ENCODE data around the gene GRID1. TPM values are rescaled to one million over a fixed set of nuclear protein-coding genes. Genes with fewer than 3 reads are reported as not detected.

The GRID1 gene
- polyA plus RNA-seq, 1 donor (not counting 4 experiments of a cell fraction or from before 2014, with no cell fraction given), result 0.01 TPM

GRCh38 chr10:85861513-85862197, 504.9 kb downstream of the GRID1 start:
- Histone ChIP-seq H3K9ac (ENCODE audit: control insufficient read depth, extremely low read depth, insufficient read depth, low read length) (no peak overlapping the region), H3K9me1 (ENCODE audit: control insufficient read depth, extremely low read depth, insufficient read depth, low read length) (no peaks in the 10 kb centered on the region), H3K9me3 (ENCODE audit: control insufficient read depth, low read depth, low read length) (no peaks in the 10 kb centered on the region), H3K79me2 (ENCODE audit: control insufficient read depth, insufficient read depth, low read length) (no peaks in the 10 kb centered on the region), H3K4me3 (ENCODE audit: control insufficient read depth in 2 of 3, extremely low read depth in 1 of 3, insufficient read depth in 2 of 3, low read depth in 1 of 3, low read length in 3 of 3) (no peak overlapping the region), H3K4me2 (ENCODE audit: control insufficient read depth, extremely low read depth, insufficient read depth, low read depth, low read length) (no peak overlapping the region), H2AFZ (ENCODE audit: control insufficient read depth, low read length) (no peak overlapping the region), H3K27ac (ENCODE audit: control insufficient read depth, insufficient read depth, low read length) (no peak overlapping the region), H3K27me3 (ENCODE audit: control insufficient read depth, extremely low read depth, insufficient read depth, low read length) (no peaks in the 10 kb centered on the region), H3K4me1 (ENCODE audit: control insufficient read depth, extremely low read depth, insufficient read depth, low read length) (no peaks in the 10 kb centered on the region), H3K36me3 (ENCODE audit: control insufficient read depth in 2 of 2, extremely low read depth in 1 of 2, insufficient read depth in 2 of 2, low read length in 2 of 2) (no peaks in the 10 kb centered on the region), H4K20me1 (ENCODE audit: control insufficient read depth, extremely low read depth, insufficient read depth, low read length) (no peaks in the 10 kb centered on the region)
- no peak for FAIRE-seq
- TF ChIP-seq CTCF (optimal IDR thresholded peaks at IDR 0.05 in 1 of 3, IDR thresholded peaks at IDR 0.05 in 1 of 3, conservative IDR thresholded peaks at IDR 0.05 in 1 of 3; ENCODE audit: extremely low read depth in 1 of 3, insufficient read depth in 2 of 3, low read length in 3 of 3), result no peak
- TF ChIP-seq EZH2 (IDR thresholded peaks at IDR 0.05; ENCODE audit: low read length), result no peak
- DNase-seq (ENCODE audit: low read depth, low spot score), result no peak
- dilution Hi-C loops (cut with MboI; ENCODE audit: extremely low pct_ligation_motif_present, low sequenced_read_pairs), result no loop called here

- Histone ChIP-seq H4K20me1 (ENCODE audit: control insufficient read depth, extremely low read depth, insufficient read depth, low read length) (no peaks in the 10 kb centered on the region), H3K4me1 (ENCODE audit: control insufficient read depth, extremely low read depth, insufficient read depth, low read length) (no peaks in the 10 kb centered on the region), H3K27me3 (ENCODE audit: control insufficient read depth, extremely low read depth, insufficient read depth, low read length) (no peaks in the 10 kb centered on the region), H3K9me1 (ENCODE audit: control insufficient read depth, extremely low read depth, insufficient read depth, low read length) (no peaks in the 10 kb centered on the region), H2AFZ (ENCODE audit: control insufficient read depth, low read length) (no peak overlapping the region), H3K4me2 (ENCODE audit: control insufficient read depth, extremely low read depth, insufficient read depth, low read depth, low read length) (no peak overlapping the region), H3K4me3 (ENCODE audit: control insufficient read depth in 2 of 3, extremely low read depth in 1 of 3, insufficient read depth in 2 of 3, low read depth in 1 of 3, low read length in 3 of 3) (no peak overlapping the region), H3K79me2 (ENCODE audit: control insufficient read depth, insufficient read depth, low read length) (no peaks in the 10 kb centered on the region), H3K36me3 (ENCODE audit: control insufficient read depth in 2 of 2, extremely low read depth in 1 of 2, insufficient read depth in 2 of 2, low read length in 2 of 2) (no peaks in the 10 kb centered on the region), H3K9ac (ENCODE audit: control insufficient read depth, extremely low read depth, insufficient read depth, low read length) (no peak overlapping the region), H3K9me3 (ENCODE audit: control insufficient read depth, low read depth, low read length) (no peaks in the 10 kb centered on the region), H3K27ac (ENCODE audit: control insufficient read depth, insufficient read depth, low read length) (no peak overlapping the region)
- no peak for TF ChIP-seq EZH2 (IDR thresholded peaks at IDR 0.05; ENCODE audit: low read length)
- TF ChIP-seq CTCF (optimal IDR thresholded peaks at IDR 0.05 in 1 of 3, IDR thresholded peaks at IDR 0.05 in 1 of 3, conservative IDR thresholded peaks at IDR 0.05 in 1 of 3; ENCODE audit: extremely low read depth in 1 of 3, insufficient read depth in 2 of 3, low read length in 3 of 3), result no peak
- DNase-seq (ENCODE audit: low read depth, low spot score) (no peak), FAIRE-seq (no peak)
- dilution Hi-C loops (cut with MboI; ENCODE audit: extremely low pct_ligation_motif_present, low sequenced_read_pairs), result no loop called here
Measured at GRCh38 chr10:85859859-85860258, 506.7 kb downstream of the GRID1 start.
